ENCODE measurements around the gene ZNF362.

DNA sequence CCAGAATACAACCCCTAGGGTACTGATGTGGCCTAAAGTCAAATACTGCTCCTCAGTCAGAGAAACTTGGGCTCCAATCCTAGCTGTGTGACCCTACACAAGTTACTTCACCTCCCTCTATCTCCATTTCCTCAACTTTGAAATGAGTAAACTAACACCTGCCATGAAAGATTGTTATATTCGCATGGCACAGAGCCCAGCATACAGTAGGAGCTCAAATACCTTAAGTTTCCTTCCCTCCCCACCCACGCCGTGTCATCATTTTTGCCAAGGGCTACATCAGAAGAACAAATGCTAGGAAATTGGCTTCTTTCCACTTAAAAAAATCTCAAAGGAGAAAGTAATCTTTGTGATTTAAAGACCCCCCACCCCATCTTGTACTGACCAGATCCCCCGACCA is 22.2 kb upstream of the ZNF362 start:
- TF ChIP-seq, protein P1, sequence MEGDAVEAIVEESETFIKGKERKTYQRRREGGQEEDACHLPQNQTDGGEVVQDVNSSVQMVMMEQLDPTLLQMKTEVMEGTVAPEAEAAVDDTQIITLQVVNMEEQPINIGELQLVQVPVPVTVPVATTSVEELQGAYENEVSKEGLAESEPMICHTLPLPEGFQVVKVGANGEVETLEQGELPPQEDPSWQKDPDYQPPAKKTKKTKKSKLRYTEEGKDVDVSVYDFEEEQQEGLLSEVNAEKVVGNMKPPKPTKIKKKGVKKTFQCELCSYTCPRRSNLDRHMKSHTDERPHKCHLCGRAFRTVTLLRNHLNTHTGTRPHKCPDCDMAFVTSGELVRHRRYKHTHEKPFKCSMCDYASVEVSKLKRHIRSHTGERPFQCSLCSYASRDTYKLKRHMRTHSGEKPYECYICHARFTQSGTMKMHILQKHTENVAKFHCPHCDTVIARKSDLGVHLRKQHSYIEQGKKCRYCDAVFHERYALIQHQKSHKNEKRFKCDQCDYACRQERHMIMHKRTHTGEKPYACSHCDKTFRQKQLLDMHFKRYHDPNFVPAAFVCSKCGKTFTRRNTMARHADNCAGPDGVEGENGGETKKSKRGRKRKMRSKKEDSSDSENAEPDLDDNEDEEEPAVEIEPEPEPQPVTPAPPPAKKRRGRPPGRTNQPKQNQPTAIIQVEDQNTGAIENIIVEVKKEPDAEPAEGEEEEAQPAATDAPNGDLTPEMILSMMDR (IDR thresholded peaks at IDR 0.05; ENCODE audit: low read depth, low read length, poor library complexity, severe bottlenecking) = no peak
- no peak for TF ChIP-seq EZH2phosphoT487 (IDR thresholded peaks at IDR 0.05; ENCODE audit: borderline replicate concordance, low read length)
